ENCODE data around the gene TGOLN2.
"Not testable (repeated sequence)": the region's sequence is repeated elsewhere in the genome, so short reads cannot be mapped to it uniquely, and the experiment has no call there.

The TGOLN2 gene

DNA sequence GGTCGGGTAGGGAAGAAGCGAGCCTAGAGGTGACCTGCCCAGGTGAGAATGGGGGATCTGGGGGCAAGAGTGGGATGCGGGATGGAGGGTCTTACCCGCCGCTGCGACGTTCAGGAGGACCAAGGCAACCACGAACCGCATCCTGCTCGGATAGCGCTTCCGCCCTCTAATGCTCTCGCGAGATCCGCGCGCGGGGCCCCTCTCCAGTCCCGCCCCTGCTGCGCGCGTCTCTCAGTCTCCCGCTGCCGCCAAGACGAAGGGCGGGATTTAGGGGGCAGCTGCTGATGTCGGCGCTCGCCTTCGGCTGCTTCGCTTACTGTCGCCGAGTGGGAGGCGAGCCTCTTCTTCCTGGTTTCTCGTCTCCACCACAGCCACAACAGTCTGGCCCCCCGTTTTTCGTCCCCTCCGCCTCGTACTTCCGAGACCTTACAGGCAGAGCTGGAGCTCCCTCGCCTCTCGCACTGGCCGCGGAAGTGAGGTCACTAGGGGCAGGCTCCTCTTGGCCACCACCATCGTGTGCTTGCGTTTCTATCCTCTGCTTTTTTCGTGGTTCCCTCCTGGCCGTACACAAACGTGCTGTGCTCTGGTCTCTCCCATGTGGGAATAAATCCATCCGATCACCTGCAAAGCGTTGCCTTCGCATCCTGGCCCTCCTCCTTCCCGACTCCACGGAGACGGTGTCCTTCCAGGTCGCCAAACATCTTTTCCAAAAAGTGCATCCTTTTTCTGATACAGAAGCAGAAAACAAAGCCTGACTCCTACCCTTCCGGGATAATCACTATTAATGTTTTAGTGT, at the start of gene TGOLN2:
TGOLN2 (minus strand) TSS at position 168 of the 796 bp plus-strand sequence; CDS start at position 141, 27 bp downstream.
- Histone ChIP-seq H3K9me3 (ENCODE audit: low read length) (no peaks in the 10 kb centered on the region), H3K27ac (ENCODE audit: low read depth, low read length) (peak within 1 kb of the TSS; percentile 83), H3K4me3 (ENCODE audit: low read depth in 1 of 2, low read length in 2 of 2) (peak within 1 kb of the TSS; percentile 92 to 97), H3K4me1 (ENCODE audit: insufficient read depth, low read length) (peaks cover 29% of the 10 kb centered on the region), H3K9ac (ENCODE audit: low read length) (peak within 1 kb of the TSS; percentile 94), H3K27me3 (ENCODE audit: control insufficient read depth in 1 of 2, insufficient read depth in 2 of 2, low read length in 2 of 2) (no peaks in the 10 kb centered on the region), H3K36me3 (ENCODE audit: insufficient read depth, low read length) (peaks cover 27% of the 10 kb centered on the region)

DNA sequence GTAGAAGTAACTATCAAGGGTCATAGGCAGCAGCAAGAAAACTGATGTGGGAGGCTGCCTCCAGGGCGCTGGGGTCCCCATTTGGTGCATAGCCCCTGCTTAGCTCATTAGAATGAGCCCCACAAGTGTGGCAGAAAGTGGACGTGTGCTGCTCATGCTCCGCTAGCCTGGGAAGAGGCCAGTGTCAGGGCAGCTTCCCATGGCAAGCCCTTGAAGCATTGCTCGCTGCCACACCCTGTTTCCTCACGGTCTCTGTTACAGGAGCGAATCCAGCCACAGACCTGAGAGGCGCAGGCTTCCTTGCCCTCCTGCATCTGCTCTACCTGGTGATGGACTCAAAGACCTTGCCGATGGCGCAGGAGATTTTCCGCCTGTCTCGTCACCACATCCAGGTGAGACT, 49.3 kb upstream of the TGOLN2 start:
- no peaks in the 10 kb centered on the region for H3K9me3 ChIP-seq (ENCODE audit: low read length)
- peaks cover 31% of the 10 kb centered on the region for H3K36me3 ChIP-seq (ENCODE audit: insufficient read depth, low read length)
- no peaks in the 10 kb centered on the region for H3K27me3 ChIP-seq (ENCODE audit: control insufficient read depth in 1 of 2, insufficient read depth in 2 of 2, low read length in 2 of 2)
- no peak overlapping the region for H3K4me3 ChIP-seq (ENCODE audit: low read depth in 1 of 2, low read length in 2 of 2)
- H3K27ac ChIP-seq (ENCODE audit: low read depth, low read length): no peak overlapping the region
- no peaks in the 10 kb centered on the region for H3K4me1 ChIP-seq (ENCODE audit: insufficient read depth, low read length)
- no peak overlapping the region for H3K9ac ChIP-seq (ENCODE audit: low read length)

DNA sequence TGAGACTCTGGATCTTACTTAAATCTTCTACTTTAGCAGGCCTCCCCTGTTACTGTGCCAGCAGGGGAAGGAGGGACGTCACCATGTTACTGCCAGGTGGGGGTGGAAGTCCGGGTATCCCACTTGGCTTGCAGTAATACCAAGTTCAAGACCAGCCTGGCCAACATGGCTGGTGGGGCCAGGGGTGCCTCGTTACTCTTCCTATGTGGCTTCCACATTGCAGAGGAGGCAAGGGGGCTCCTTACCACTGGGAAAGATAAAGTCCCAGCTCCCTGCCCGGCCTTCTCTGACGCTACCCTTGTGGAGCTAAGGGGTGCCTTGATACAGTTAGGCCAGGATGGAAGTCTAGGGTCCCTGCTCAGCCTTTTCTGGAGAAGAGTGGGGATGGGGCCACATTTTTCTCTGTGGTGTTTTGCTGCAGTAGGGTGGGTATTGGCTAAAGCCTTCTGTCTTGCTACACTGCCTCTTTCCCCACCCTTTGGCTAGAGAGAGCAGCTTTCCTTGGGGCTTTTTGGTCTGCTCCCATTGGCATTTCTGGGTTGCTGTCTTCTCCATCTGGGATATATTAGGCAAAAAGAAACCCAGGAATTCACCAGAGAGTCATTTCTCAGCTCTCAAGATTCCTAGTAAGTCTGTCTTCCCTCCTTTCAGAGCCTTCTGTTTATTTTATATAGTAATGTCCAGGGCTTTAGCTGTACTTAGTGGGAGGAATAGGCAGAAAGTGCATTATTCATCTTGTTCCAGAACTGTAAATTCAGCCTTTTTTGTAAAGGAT, 48.7 kb upstream of the TGOLN2 start:
- Histone ChIP-seq H3K4me1 (ENCODE audit: insufficient read depth, low read length) (no peaks in the 10 kb centered on the region), H3K27me3 (ENCODE audit: control insufficient read depth in 1 of 2, insufficient read depth in 2 of 2, low read length in 2 of 2) (no peaks in the 10 kb centered on the region), H3K9me3 (ENCODE audit: low read length) (no peaks in the 10 kb centered on the region), H3K27ac (ENCODE audit: low read depth, low read length) (no peak overlapping the region), H3K4me3 (ENCODE audit: low read depth in 1 of 2, low read length in 2 of 2) (no peak overlapping the region), H3K9ac (ENCODE audit: low read length) (no peak overlapping the region), H3K36me3 (ENCODE audit: insufficient read depth, low read length) (peaks cover 31% of the 10 kb centered on the region)

DNA sequence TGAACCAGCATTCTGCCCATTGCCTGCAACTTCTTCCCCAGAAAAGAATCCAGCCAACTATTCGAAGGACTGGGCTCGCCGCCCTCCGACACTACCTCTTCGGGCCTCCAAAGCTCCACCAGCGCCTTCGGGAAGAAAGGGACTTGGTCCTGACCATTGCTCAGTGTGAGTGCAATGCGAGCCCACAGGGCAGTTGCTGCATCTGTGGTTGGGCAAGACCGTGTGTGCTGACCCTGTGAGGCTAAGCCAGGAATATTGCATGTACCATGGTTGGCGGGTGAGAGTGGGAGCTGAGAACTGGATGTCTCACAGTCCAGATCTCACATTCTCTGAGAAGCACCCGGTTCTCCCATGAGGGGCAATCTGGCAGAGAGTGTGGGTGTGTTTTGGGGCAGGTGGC, 43.3 kb upstream of the TGOLN2 start:
- no peaks in the 10 kb centered on the region for H3K4me1 ChIP-seq (ENCODE audit: insufficient read depth, low read length)
- H3K4me3 ChIP-seq (ENCODE audit: low read depth in 1 of 2, low read length in 2 of 2): no peak overlapping the region
- H3K36me3 ChIP-seq (ENCODE audit: insufficient read depth, low read length): peaks cover 26% of the 10 kb centered on the region
- no peak overlapping the region for H3K9ac ChIP-seq (ENCODE audit: low read length)
- no peak overlapping the region for H3K27ac ChIP-seq (ENCODE audit: low read depth, low read length)
- H3K9me3 ChIP-seq (ENCODE audit: low read length): no peaks in the 10 kb centered on the region
- no peaks in the 10 kb centered on the region for H3K27me3 ChIP-seq (ENCODE audit: control insufficient read depth in 1 of 2, insufficient read depth in 2 of 2, low read length in 2 of 2)

DNA sequence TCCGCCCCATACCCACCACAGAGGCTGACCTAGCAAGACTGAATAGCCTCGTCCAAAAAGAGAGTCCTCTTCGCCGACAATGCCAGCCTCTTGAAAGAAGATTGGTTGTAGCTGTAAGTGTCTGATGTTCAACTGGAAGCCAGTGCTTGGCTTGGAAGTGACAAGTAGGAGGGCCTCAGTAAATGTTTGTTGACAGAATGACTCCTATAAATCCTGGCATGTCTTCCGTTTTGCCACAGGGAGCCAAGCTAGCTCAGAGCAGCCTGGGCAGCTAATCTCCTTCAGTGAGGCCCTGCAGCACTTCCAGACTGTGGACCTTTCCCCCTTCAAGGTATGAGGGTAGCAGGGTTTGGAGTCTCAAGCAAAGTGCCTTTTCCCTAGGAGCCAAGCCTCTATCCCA, 41.7 kb upstream of the TGOLN2 start:
- peaks cover 15% of the 10 kb centered on the region for H3K36me3 ChIP-seq (ENCODE audit: insufficient read depth, low read length)
- no peaks in the 10 kb centered on the region for H3K4me1 ChIP-seq (ENCODE audit: insufficient read depth, low read length)
- H3K27me3 ChIP-seq (ENCODE audit: control insufficient read depth in 1 of 2, insufficient read depth in 2 of 2, low read length in 2 of 2): no peaks in the 10 kb centered on the region
- H3K9ac ChIP-seq (ENCODE audit: low read length): no peak overlapping the region
- no peak overlapping the region for H3K4me3 ChIP-seq (ENCODE audit: low read depth in 1 of 2, low read length in 2 of 2)
- no peaks in the 10 kb centered on the region for H3K9me3 ChIP-seq (ENCODE audit: low read length)
- H3K27ac ChIP-seq (ENCODE audit: low read depth, low read length): no peak overlapping the region

DNA sequence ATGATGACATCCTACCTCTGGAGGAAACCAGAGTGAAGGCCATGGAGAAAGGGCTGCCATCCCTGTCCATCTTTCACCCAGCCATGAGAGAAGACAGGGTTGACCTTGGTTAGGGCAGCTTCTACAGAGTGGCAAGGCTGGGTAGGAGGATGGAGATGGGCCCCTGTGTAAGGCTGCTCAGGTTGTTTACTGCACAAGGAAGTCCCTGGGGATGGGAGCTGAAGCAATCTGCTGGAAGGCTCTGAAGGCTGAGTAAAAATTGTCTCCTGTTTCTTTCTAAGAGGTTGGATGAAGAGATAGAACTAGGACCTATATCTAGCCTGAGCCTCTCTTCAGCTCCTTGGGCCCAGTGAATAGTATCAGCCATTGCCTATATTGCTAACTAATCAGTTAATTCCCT, 41.1 kb upstream of the TGOLN2 start:
- peaks cover 15% of the 10 kb centered on the region for H3K36me3 ChIP-seq (ENCODE audit: insufficient read depth, low read length)

DNA sequence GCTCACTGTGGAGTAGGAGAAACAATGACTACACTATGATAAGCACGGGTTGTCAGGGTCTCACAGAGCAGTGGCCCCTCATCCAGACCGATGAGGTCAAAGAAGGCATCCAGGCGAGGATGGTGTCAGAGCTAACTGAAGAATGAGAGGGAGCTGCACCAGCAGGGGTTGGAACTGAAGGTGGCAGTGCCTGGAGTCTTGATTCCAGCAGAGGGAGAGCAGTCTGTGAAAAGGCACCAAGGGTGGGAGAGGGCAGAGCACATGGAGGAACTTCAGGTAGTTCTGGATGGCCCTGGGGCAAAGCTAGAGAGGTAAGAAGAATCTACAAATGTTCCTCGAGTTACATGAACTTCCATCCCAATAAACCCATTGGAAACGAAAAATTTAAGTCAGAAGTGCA, 39.4 kb upstream of the TGOLN2 start:
- Histone ChIP-seq H3K27ac (ENCODE audit: low read depth, low read length) (no peak overlapping the region), H3K36me3 (ENCODE audit: insufficient read depth, low read length) (peaks cover 24% of the 10 kb centered on the region), H3K27me3 (ENCODE audit: control insufficient read depth in 1 of 2, insufficient read depth in 2 of 2, low read length in 2 of 2) (no peaks in the 10 kb centered on the region), H3K4me1 (ENCODE audit: insufficient read depth, low read length) (no peaks in the 10 kb centered on the region), H3K9ac (ENCODE audit: low read length) (no peak overlapping the region), H3K9me3 (ENCODE audit: low read length) (no peaks in the 10 kb centered on the region), H3K4me3 (ENCODE audit: low read depth in 1 of 2, low read length in 2 of 2) (no peak overlapping the region)

More for the DNA sequence above, 41.1 kb upstream of the TGOLN2 start:
- Histone ChIP-seq H3K27me3 (ENCODE audit: control insufficient read depth in 1 of 2, insufficient read depth in 2 of 2, low read length in 2 of 2) (no peaks in the 10 kb centered on the region), H3K4me3 (ENCODE audit: low read depth in 1 of 2, low read length in 2 of 2) (no peak overlapping the region), H3K9ac (ENCODE audit: low read length) (no peak overlapping the region), H3K27ac (ENCODE audit: low read depth, low read length) (no peak overlapping the region), H3K9me3 (ENCODE audit: low read length) (no peaks in the 10 kb centered on the region), H3K4me1 (ENCODE audit: insufficient read depth, low read length) (no peaks in the 10 kb centered on the region)

DNA sequence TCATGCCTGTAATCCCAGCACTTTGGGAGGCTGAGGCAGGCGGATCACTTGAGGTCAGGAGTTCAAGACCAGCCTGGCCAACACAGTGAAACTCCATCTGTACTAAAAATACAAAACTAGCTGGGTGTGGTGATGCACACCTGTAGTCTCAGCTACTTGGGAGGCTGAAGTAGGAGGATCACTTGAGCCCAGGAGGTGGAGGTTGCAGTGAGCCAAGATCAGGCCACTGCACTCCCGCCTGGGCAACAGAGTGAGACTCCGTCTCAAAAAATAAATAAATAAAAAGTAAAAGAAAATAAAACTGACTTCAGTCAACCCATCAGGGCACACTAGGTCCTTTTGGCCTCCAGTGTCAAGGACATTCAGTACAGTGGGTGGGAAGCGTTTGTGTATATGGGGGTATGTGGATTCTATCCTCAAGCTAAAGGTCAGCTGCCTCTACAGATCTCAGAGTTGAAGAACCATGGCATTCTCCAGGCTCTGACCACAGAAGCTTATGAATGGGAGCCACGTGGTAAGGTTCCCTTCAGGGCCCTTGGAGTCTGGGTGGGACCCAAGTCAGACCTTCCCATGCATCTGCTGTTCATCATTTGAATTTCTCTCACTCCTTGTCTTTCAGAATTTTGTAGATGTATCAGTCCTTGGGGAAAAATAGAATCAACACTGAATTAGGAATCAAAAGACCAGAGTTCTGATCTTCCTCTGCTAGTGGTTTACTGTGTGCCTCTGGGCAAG, 35.0 kb upstream of the TGOLN2 start:
- peaks cover 17% of the 10 kb centered on the region for H3K36me3 ChIP-seq (ENCODE audit: insufficient read depth, low read length)

DNA sequence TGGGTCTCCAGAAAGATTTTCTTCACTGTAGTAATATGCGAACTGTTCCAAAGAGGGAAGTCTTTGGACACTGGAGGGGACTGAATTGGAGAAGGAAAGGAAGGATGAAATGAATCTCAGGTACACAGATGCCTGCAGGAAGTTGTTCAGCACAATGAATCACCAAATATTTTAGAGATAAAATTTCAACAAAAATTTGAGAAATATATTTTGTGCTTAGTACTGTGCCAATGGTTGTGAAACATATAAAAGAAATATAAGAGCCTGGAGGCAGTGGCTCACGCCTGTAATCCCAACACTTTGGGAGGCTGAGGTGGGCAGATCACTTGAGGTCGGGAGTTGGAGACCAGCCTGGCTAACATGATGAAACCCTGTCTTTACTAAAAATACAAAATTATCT, 29.9 kb upstream of the TGOLN2 start:
- no peak overlapping the region for H3K27ac ChIP-seq (ENCODE audit: low read depth, low read length)
- no peaks in the 10 kb centered on the region for H3K9me3 ChIP-seq (ENCODE audit: low read length)
- H3K36me3 ChIP-seq (ENCODE audit: insufficient read depth, low read length): peaks cover 24% of the 10 kb centered on the region
- no peak overlapping the region for H3K4me3 ChIP-seq (ENCODE audit: low read depth in 1 of 2, low read length in 2 of 2)
- H3K27me3 ChIP-seq (ENCODE audit: control insufficient read depth in 1 of 2, insufficient read depth in 2 of 2, low read length in 2 of 2): no peaks in the 10 kb centered on the region
- H3K4me1 ChIP-seq (ENCODE audit: insufficient read depth, low read length): peaks cover 23% of the 10 kb centered on the region
- no peak overlapping the region for H3K9ac ChIP-seq (ENCODE audit: low read length)

More for the DNA sequence above, 35.0 kb upstream of the TGOLN2 start:
- not testable (repeated sequence) for H3K4me1 ChIP-seq (ENCODE audit: insufficient read depth, low read length); H3K9ac ChIP-seq (ENCODE audit: low read length); H3K9me3 ChIP-seq (ENCODE audit: low read length); H3K27me3 ChIP-seq (ENCODE audit: control insufficient read depth in 1 of 2, insufficient read depth in 2 of 2, low read length in 2 of 2); H3K4me3 ChIP-seq (ENCODE audit: low read depth in 1 of 2, low read length in 2 of 2); H3K27ac ChIP-seq (ENCODE audit: low read depth, low read length)

DNA sequence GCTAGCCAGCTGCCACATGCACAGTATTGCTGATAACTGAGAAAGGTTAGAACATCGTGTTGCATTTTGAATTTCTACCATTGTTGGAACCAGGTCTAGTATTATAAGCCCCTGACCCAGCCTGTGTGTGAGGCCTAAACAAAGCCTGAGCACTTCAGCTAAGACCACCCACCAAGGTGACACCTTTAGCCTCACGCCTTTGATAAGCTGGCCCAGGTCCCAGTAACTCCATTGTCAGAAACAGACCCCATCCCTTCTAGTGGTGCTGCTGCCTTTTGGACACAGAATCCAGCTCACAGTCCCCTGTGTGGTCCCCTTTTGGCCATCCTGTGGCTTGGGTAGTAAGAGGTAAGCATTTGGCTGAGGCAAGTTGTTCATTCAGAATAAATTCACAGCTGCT, 28.4 kb upstream of the TGOLN2 start:
- H3K4me1 ChIP-seq (ENCODE audit: insufficient read depth, low read length): peaks cover 23% of the 10 kb centered on the region
- no peak overlapping the region for H3K4me3 ChIP-seq (ENCODE audit: low read depth in 1 of 2, low read length in 2 of 2)
- H3K36me3 ChIP-seq (ENCODE audit: insufficient read depth, low read length): peaks cover 31% of the 10 kb centered on the region
- no peak overlapping the region for H3K9ac ChIP-seq (ENCODE audit: low read length)
- no peaks in the 10 kb centered on the region for H3K9me3 ChIP-seq (ENCODE audit: low read length)
- H3K27me3 ChIP-seq (ENCODE audit: control insufficient read depth in 1 of 2, insufficient read depth in 2 of 2, low read length in 2 of 2): no peaks in the 10 kb centered on the region
- H3K27ac ChIP-seq (ENCODE audit: low read depth, low read length): no peak overlapping the region

DNA sequence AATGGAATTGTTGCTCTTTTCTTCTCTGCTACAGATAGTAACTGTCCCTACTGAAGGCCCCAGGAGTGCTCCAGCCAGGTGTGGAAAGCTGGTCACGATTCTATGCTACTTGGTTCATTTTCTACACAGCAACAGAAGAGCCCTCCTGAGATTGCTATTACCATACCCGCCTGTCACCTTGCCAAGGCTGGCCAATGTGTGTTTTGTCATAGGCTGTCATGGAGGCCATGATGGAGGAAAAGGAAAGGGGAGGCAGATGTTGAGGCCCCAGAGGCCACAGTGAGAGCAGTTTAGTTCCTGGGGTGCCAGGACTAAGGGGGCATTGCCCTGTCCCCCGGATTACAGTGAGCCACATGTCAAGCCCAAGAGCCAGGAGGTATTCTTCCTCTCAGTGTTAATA, 27.7 kb upstream of the TGOLN2 start:
- Histone ChIP-seq H3K27me3 (ENCODE audit: control insufficient read depth in 1 of 2, insufficient read depth in 2 of 2, low read length in 2 of 2) (no peaks in the 10 kb centered on the region), H3K9me3 (ENCODE audit: low read length) (no peaks in the 10 kb centered on the region), H3K36me3 (ENCODE audit: insufficient read depth, low read length) (peaks cover 36% of the 10 kb centered on the region), H3K4me1 (ENCODE audit: insufficient read depth, low read length) (peaks cover 23% of the 10 kb centered on the region), H3K4me3 (ENCODE audit: low read depth in 1 of 2, low read length in 2 of 2) (peak overlapping the region; percentile 78 to 97), H3K9ac (ENCODE audit: low read length) (peak overlapping the region; percentile 89), H3K27ac (ENCODE audit: low read depth, low read length) (no peak overlapping the region)
